ENCODE results near the gene NOL4. TPM values are rescaled to one million over a fixed set of nuclear protein-coding genes. Genes with fewer than 3 reads are reported as not detected.

The NOL4 gene
- total RNA-seq, 1 experiment from 2014 or later, result not detected

DNA sequence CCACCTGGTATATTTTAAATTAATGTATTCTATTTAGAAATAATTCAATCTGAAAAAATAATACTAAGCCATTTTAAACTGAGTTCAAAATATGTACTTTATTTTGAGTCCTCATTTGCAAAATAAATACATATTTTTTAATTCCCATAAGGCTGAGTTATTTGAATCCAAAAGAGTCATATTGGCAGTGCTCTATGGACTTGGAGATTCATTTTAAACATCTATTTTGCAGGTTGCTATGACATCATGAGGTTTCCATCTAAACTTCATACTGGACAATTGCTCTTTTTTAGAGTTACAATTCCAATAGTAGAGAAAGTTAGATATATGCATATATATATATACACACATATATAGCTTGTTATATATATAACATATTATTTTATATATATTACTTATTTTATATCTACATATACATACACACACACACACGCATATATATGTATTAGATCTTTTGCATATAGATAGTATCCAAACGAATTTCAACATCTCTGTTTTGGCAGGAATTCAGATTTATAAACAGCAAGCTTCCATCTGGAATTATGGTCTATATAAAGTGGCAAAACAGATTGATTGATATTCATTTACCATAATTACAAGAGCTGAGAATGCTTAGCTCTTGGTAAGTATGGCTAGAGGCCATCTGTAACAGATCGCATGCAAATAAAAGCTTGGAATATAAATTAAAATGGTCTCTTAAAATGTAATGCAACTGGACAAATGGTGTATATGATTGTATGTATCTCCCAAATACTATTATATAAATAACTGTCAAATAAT lies 34.9 kb downstream of the NOL4 start:
- H3K9me3 ChIP-seq (ENCODE audit: insufficient read depth, low read depth), result no peaks in the 10 kb centered on the region
- no peaks in the 10 kb centered on the region for H3K36me3 ChIP-seq (ENCODE audit: low read depth)
- H2AFZ ChIP-seq, result no peak overlapping the region
- no peak overlapping the region for H3K4me3 ChIP-seq
- H4K20me1 ChIP-seq (ENCODE audit: insufficient read depth), result no peaks in the 10 kb centered on the region
- H3F3A ChIP-seq (ENCODE audit: insufficient read depth, low read depth), result no peaks in the 10 kb centered on the region
- no peaks in the 10 kb centered on the region for H3K79me2 ChIP-seq (ENCODE audit: low read depth)
- TF ChIP-seq EZH2 (IDR thresholded peaks at IDR 0.05; ENCODE audit: low read depth), result no peak
- TF ChIP-seq, protein P1, sequence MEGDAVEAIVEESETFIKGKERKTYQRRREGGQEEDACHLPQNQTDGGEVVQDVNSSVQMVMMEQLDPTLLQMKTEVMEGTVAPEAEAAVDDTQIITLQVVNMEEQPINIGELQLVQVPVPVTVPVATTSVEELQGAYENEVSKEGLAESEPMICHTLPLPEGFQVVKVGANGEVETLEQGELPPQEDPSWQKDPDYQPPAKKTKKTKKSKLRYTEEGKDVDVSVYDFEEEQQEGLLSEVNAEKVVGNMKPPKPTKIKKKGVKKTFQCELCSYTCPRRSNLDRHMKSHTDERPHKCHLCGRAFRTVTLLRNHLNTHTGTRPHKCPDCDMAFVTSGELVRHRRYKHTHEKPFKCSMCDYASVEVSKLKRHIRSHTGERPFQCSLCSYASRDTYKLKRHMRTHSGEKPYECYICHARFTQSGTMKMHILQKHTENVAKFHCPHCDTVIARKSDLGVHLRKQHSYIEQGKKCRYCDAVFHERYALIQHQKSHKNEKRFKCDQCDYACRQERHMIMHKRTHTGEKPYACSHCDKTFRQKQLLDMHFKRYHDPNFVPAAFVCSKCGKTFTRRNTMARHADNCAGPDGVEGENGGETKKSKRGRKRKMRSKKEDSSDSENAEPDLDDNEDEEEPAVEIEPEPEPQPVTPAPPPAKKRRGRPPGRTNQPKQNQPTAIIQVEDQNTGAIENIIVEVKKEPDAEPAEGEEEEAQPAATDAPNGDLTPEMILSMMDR (conservative IDR thresholded peaks at IDR 0.05), result no peak
- H3K4me1 ChIP-seq (replicated peaks; ENCODE audit: insufficient read depth), result no peaks in the 10 kb centered on the region
- H3K4me2 ChIP-seq, result no peak overlapping the region
- H3K9me2 ChIP-seq (ENCODE audit: insufficient read depth), result no peaks in the 10 kb centered on the region
- no peaks in the 10 kb centered on the region for H3K27me3 ChIP-seq (ENCODE audit: insufficient read depth, low read depth)
- no peak overlapping the region for H3K27ac ChIP-seq
- ChIA-PET CTCF (no interaction called here), POLR2A (ENCODE audit: unreplicated experiment) (no interaction called here)
- intact Hi-C loops (cut with micrococcal nuclease; ENCODE audit: unreplicated experiment), result no loop called here
- no TSS peak for BruUV-seq (replicated peaks)
- DNase-seq, result no peak
